Neural progenitor cell (in vitro differentiated cells): ENCODE data around the gene CRHR1.

ENCODE experiments used
- EZH2 ChIP-seq: fragments of 200-600 bp; sonication (generic); IDR thresholded peaks from 2 replicates; pipeline ENCODE4 v1.6.1; 2017; ENCODE audit warnings: antibody characterized with exemption, mild to moderate bottlenecking, moderate library complexity
- EZH2phosphoT487 ChIP-seq: fragments of 200-600 bp; sonication (generic); IDR thresholded peaks from 2 replicates; pipeline ENCODE4 v1.6.1; 2017; ENCODE audit warnings: antibody characterized with exemption

- TF ChIP-seq EZH2 (no peak), EZH2phosphoT487 (no peak)
Observed at GRCh38 chr17:45792995-45793755, 9.1 kb downstream of the CRHR1 start.
